Right lobe of liver (tissue), 4 donors: ENCODE measurements around the gene GPC6.

Experiments
- CTCF ChIP-seq, 4 donors: fragments of 200-600 bp in 3 of 4; fragments of 450-650 bp in 1 of 4; IDR thresholded peaks; one replicate each; pipeline versions ENCODE4 v1.5.1 to v1.8.0; 2016 to 2022; ENCODE audit warnings: antibody characterized with exemption in 4 of 4, mild to moderate bottlenecking in 2 of 4
- POLR2A ChIP-seq: fragments of 450-650 bp; IDR thresholded peaks from one replicate; pipeline ENCODE4 v1.6.1; 2017; ENCODE audit warnings: antibody characterized with exemption, mild to moderate bottlenecking
- donor health status: DM: no; HTN: no; CAD: no.
- donor health status: DM: no; HTN: no; CAD: no.
- donor health status: DM: no; HTN: yes; CAD: no.

GRCh38 chr13:93224535-93224934, 2.1 kb upstream of the GPC6 start:
- TF ChIP-seq CTCF (IDR thresholded peaks at IDR 0.05) (no peak), POLR2A (no peak)
